CD4-positive, alpha-beta T cell (primary cell): ENCODE measurements around the gene NKX1-2. TPM values are rescaled to one million over a fixed set of nuclear protein-coding genes. Genes with fewer than 3 reads are reported as not detected.

Source experiments
- ATAC-seq: fragments of 200-7000 bp; cut with Tn5 transposase; one replicate; pipeline ENCODE4 v1.10.0; 2022; ENCODE audit warnings: mild to moderate bottlenecking; ENCODE audit not compliant: poor library complexity
- CTCF ChIA-PET: fragments of 350-600 bp; sonication (Branson Sonifier 250); formaldehyde crosslinking; loops from one replicate; lab custom pipeline; 2021; ENCODE audit warnings: antibody characterized with exemption, inconsistent platforms; lab: Charles Lee
- POLR2A ChIA-PET: fragments of 350-600 bp; sonication (Branson Sonifier 250); formaldehyde crosslinking; loops from one replicate; lab custom pipeline; 2021; ENCODE audit warnings: antibody characterized with exemption, inconsistent platforms; lab: Charles Lee
- DNase-seq, 14 experiments: peaks; one replicate each; pipeline ENCODE4 v3.0.0-alpha.2; 2013 to 2020; ENCODE audit warnings: mixed read lengths in 2 of 14
- H3K27ac ChIP-seq, 2 donors: one replicate each; pipeline versions ENCODE4 v1.5.1 to v1.7.0; 2013; ENCODE audit warnings: low read length in 2 of 2, low read depth in 1 of 2, mild to moderate bottlenecking in 1 of 2
- H3K27me3 ChIP-seq, 2 experiments: 1 replicate in 1 of 2; 2 replicates in 1 of 2; pipeline versions ENCODE4 v1.6.1 to v1.7.0; 2013; ENCODE audit warnings: low read length in 2 of 2, control low read depth in 1 of 2, mild to moderate bottlenecking in 1 of 2, moderate library complexity in 1 of 2; ENCODE audit not compliant: insufficient read depth in 2 of 2, control insufficient read depth in 1 of 2
- H3K36me3 ChIP-seq: one replicate; pipeline ENCODE4 v1.6.1; 2013; ENCODE audit warnings: low read length, control low read depth; ENCODE audit not compliant: insufficient read depth
- H3K4me1 ChIP-seq: one replicate; pipeline ENCODE4 v1.6.1; 2013; ENCODE audit warnings: low read length, control low read depth; ENCODE audit not compliant: insufficient read depth
- H3K4me3 ChIP-seq: one replicate; pipeline ENCODE4 v1.5.1; 2013; ENCODE audit warnings: mild to moderate bottlenecking, low read length, moderate library complexity
- H3K9me3 ChIP-seq, 2 experiments: 1 replicate in 1 of 2; 2 replicates in 1 of 2; pipeline versions ENCODE4 v1.6.1 to v1.7.0; 2013; ENCODE audit warnings: low read length in 2 of 2, mild to moderate bottlenecking in 2 of 2, control low read depth in 1 of 2, moderate library complexity in 1 of 2; ENCODE audit not compliant: control insufficient read depth in 1 of 2, insufficient read depth in 1 of 2
- H3K27ac Mint-ChIP-seq: one replicate; pipeline ENCODE4 v1.8.0; 2020; ENCODE audit warnings: mixed read lengths
- H3K27me3 Mint-ChIP-seq: one replicate; pipeline ENCODE4 v1.8.0; 2021; ENCODE audit warnings: mixed read lengths
- H3K36me3 Mint-ChIP-seq: one replicate; pipeline ENCODE4 v1.8.0; 2021; ENCODE audit warnings: low read depth, mixed read lengths
- H3K4me1 Mint-ChIP-seq: one replicate; pipeline ENCODE4 v1.8.0; 2021; ENCODE audit warnings: low read depth, mixed read lengths
- H3K4me3 Mint-ChIP-seq: one replicate; pipeline ENCODE4 v1.8.0; 2020; ENCODE audit warnings: mild to moderate bottlenecking, mixed read lengths
- H3K9me3 Mint-ChIP-seq: one replicate; pipeline ENCODE4 v1.8.0; 2020; ENCODE audit warnings: mixed read lengths
- CTCF ChIP-seq: fragments of 200-600 bp; IDR thresholded peaks from one replicate; pipeline ENCODE4 v1.8.0; 2022; ENCODE audit warnings: antibody characterized with exemption, mild to moderate bottlenecking
- intact Hi-C, 2 experiments: fragments of 100-400 bp; cut with DNase I in 1 of 2; cut with micrococcal nuclease in 1 of 2; formaldehyde crosslinking; loops; one replicate each; pipeline versions ENCODE4 v1.15.1 to v1.9.0; 2023 to 2025; cut with DNase I, micrococcal nuclease
- total RNA-seq, 174 experiments: library from RNA in 2 of 174; stranded (reverse) in 2 of 174; gene quantifications; one replicate each; pipeline ENCODE4 v1.2.3 and lab custom pipeline; 2021 to 2026

Gene NKX1-2
- total RNA-seq, 2 experiments from 2014 or later = not detected

- Histone ChIP-seq H3K9me3 (no peaks in the 10 kb centered on the region), H3K27me3 (no peaks in the 10 kb centered on the region), H3K4me1 (no peaks in the 10 kb centered on the region), H3K4me3 (no peak overlapping the region), H3K36me3 (no peaks in the 10 kb centered on the region), H3K27ac (no peak overlapping the region)
- no peak for DNase-seq
- H3K36me3 Mint-ChIP-seq = no peaks in the 10 kb centered on the region
- H3K4me1 Mint-ChIP-seq = peaks cover 4% of the 10 kb centered on the region
- H3K27me3 Mint-ChIP-seq = no peaks in the 10 kb centered on the region
- intact Hi-C loops = no loop called here
- POLR2A ChIA-PET = no interaction called here
- H3K4me3 Mint-ChIP-seq = no peak overlapping the region
- no peaks in the 10 kb centered on the region for H3K9me3 Mint-ChIP-seq
- CTCF ChIA-PET = no interaction called here
- H3K27ac Mint-ChIP-seq = no peak overlapping the region
- no peak for ATAC-seq
- no peak for TF ChIP-seq CTCF
Measured at GRCh38 chr10:124478515-124478914, 28.7 kb upstream of the NKX1-2 start.

GRCh38 chr10:124477614-124478363 is 28.0 kb upstream of the NKX1-2 start:
- Histone ChIP-seq H3K4me1 (no peaks in the 10 kb centered on the region), H3K9me3 (no peaks in the 10 kb centered on the region), H3K36me3 (no peaks in the 10 kb centered on the region), H3K4me3 (no peak overlapping the region), H3K27me3 (no peaks in the 10 kb centered on the region), H3K27ac (no peak overlapping the region)
- ChIA-PET POLR2A (no interaction called here), CTCF (no interaction called here)
- Mint-ChIP-seq H3K36me3 (no peaks in the 10 kb centered on the region), H3K4me3 (no peak overlapping the region), H3K27ac (no peak overlapping the region), H3K27me3 (no peaks in the 10 kb centered on the region), H3K9me3 (no peaks in the 10 kb centered on the region), H3K4me1 (peaks cover 4% of the 10 kb centered on the region)
- intact Hi-C loops = no loop called here
- ATAC-seq = no peak
- no peak for DNase-seq
- no peak for TF ChIP-seq CTCF

GRCh38 chr10:124476043-124476725 is 26.3 kb upstream of the NKX1-2 start:
- H3K9me3 ChIP-seq = no peaks in the 10 kb centered on the region
- H3K36me3 ChIP-seq = no peaks in the 10 kb centered on the region
- no peak for ATAC-seq
- H3K27ac ChIP-seq = no peak overlapping the region
- peaks cover 4% of the 10 kb centered on the region for H3K4me1 Mint-ChIP-seq
- no peak for TF ChIP-seq CTCF
- H3K4me3 ChIP-seq = no peak overlapping the region
- ChIA-PET POLR2A (interaction anchor here (0.5 kb wide), 1 partner anchor 139 kb away, joined by 4 read pairs; no protein-coding TSS in a partner anchor), CTCF (no interaction called here)
- intact Hi-C loops = no loop called here
- H3K9me3 Mint-ChIP-seq = no peaks in the 10 kb centered on the region
- H3K27me3 ChIP-seq = no peaks in the 10 kb centered on the region
- no peaks in the 10 kb centered on the region for H3K27me3 Mint-ChIP-seq
- no peak overlapping the region for H3K4me3 Mint-ChIP-seq
- H3K4me1 ChIP-seq = no peaks in the 10 kb centered on the region
- H3K36me3 Mint-ChIP-seq = peaks cover under 1% of the 10 kb centered on the region
- H3K27ac Mint-ChIP-seq = no peak overlapping the region
- no peak for DNase-seq
